ENCODE measurements around the gene TIMM13. TPM values are rescaled to one million over a fixed set of nuclear protein-coding genes. Genes with fewer than 3 reads are reported as not detected.

TIMM13 gene
- total RNA-seq, result 10 to 100 TPM; 26.2 to 82.3 (median 40.0) TPM

- peak within 1 kb of the TSS; percentile 79 to 99 (median 87) for H3K4me3 ChIP-seq
- DNase-seq, result peak; percentile 96 to 100
- WGBS, 2 donors, result 0 to 8% methylated on average over 5 to 44 of the region's 77 CpGs
- H3K9me3 ChIP-seq, result no peaks in the 10 kb centered on the region
- peak; percentile 95 to 96 for ATAC-seq (ENCODE audit: low FRiP score in 2 of 2)
- peak within 1 kb of the TSS; percentile 84 to 98 (median 94) for H3K27ac ChIP-seq
- H3K36me3 ChIP-seq, result peaks cover 4 to 32% (median 20%) of the 10 kb centered on the region in 4 donors
- peaks cover 22 to 45% (median 24%) of the 10 kb centered on the region in 4 donors for H3K4me1 ChIP-seq
- TF ChIP-seq CTCF (IDR thresholded peaks at IDR 0.05) (no peak), POLR2A (IDR thresholded peaks at IDR 0.05) (peak in 2 of 4 donors; percentile 10 to 80), EP300 (IDR thresholded peaks at IDR 0.05) (no peak), POLR2AphosphoS5 (IDR thresholded peaks at IDR 0.05) (peak; percentile 67 to 71)
- no peaks in the 10 kb centered on the region for H3K27me3 ChIP-seq
Measured at GRCh38 chr19:2427429-2428320, at the start of gene TIMM13. TIMM13 (minus strand) TSS chr19:2427586; CDS start chr19:2427533, 53 bp downstream.

- Histone ChIP-seq H3K36me3 (peaks cover 0 to 19% (median 11%) of the 10 kb centered on the region in 4 donors), H3K27me3 (no peaks in the 10 kb centered on the region), H3K4me1 (peaks cover 13 to 36% (median 30%) of the 10 kb centered on the region in 4 donors), H3K4me3 (peak overlapping the region; percentile 63 to 98 (median 88)), H3K9me3 (no peaks in the 10 kb centered on the region), H3K27ac (peak overlapping the region; percentile 90 to 95 (median 92))
- TF ChIP-seq CTCF (IDR thresholded peaks at IDR 0.05) (no peak), POLR2AphosphoS5 (IDR thresholded peaks at IDR 0.05) (peak in 1 of 2 donors; percentile 81)
- ATAC-seq (ENCODE audit: low FRiP score in 2 of 2) (peak; percentile 0), DNase-seq (peak; percentile 51 to 88)
- WGBS, 2 donors, result 1% methylated on average over 11 to 32 of the region's 42 CpGs
Measured at GRCh38 chr19:2476451-2477140, 49.2 kb upstream of the TIMM13 start.

GRCh38 chr19:2475702-2476450 lies 48.5 kb upstream of the TIMM13 start, which contains the start of gene GADD45B:
GADD45B (plus strand) TSS chr19:2476127; CDS start chr19:2476359, 232 bp downstream.
- Histone ChIP-seq H3K4me3 (peak within 1 kb of the TSS; percentile 63 to 98 (median 88)), H3K4me1 (peaks cover 13 to 36% (median 30%) of the 10 kb centered on the region in 4 donors), H3K27ac (peak within 1 kb of the TSS; percentile 90 to 95 (median 92)), H3K27me3 (no peaks in the 10 kb centered on the region), H3K9me3 (no peaks in the 10 kb centered on the region), H3K36me3 (peaks cover 0 to 19% (median 11%) of the 10 kb centered on the region in 4 donors)
- DNase-seq (peak; percentile 97 to 99), ATAC-seq (ENCODE audit: low FRiP score in 2 of 2) (peak; percentile 83 to 93)
- TF ChIP-seq CTCF (IDR thresholded peaks at IDR 0.05) (peak in 1 of 6 experiments; percentile 5), POLR2A (IDR thresholded peaks at IDR 0.05) (peak; percentile 99 to 100 (median 100)), POLR2AphosphoS5 (IDR thresholded peaks at IDR 0.05) (peak; percentile 100), EP300 (IDR thresholded peaks at IDR 0.05) (peak in 3 of 4 donors; percentile 32 to 93 (median 47))
- 0% methylated on average over 25 to 41 of the region's 70 CpGs for WGBS, 2 donors

GRCh38 chr19:2475018-2475701 lies 47.8 kb upstream of the TIMM13 start:
- WGBS, 2 donors, result 0% methylated on average over 17 to 33 of the region's 45 CpGs
- H3K27ac ChIP-seq, result peak overlapping the region; percentile 90 to 95 (median 92)
- peak; percentile 25 to 38 for ATAC-seq (ENCODE audit: low FRiP score in 2 of 2)

More at GRCh38 chr19:2475018-2475701, 47.8 kb upstream of the TIMM13 start:
- peak; percentile 67 to 93 for DNase-seq
- peak in 1 of 4 donors; percentile 14 for TF ChIP-seq POLR2A (IDR thresholded peaks at IDR 0.05)
- TF ChIP-seq POLR2AphosphoS5 (IDR thresholded peaks at IDR 0.05), result no peak
- peak in 1 of 6 experiments; percentile 7 for TF ChIP-seq CTCF (IDR thresholded peaks at IDR 0.05)
- Histone ChIP-seq H3K9me3 (no peaks in the 10 kb centered on the region), H3K4me1 (peaks cover 13 to 36% (median 30%) of the 10 kb centered on the region in 4 donors), H3K4me3 (peak overlapping the region; percentile 48 to 98 (median 72)), H3K36me3 (peaks cover 0 to 19% (median 11%) of the 10 kb centered on the region in 4 donors), H3K27me3 (no peaks in the 10 kb centered on the region)
